GM23338 (cell line): ENCODE data around the gene COG2. TPM values are rescaled to one million over a fixed set of nuclear protein-coding genes. Genes with fewer than 3 reads are reported as not detected.

Experiments
- ATAC-seq: fragments of 200-7000 bp; cut with Tn5 transposase; 3 replicates; pipeline ENCODE4 v1.9.1; 2020
- DNase-seq: peaks from one replicate; pipeline ENCODE4 v3.0.0-alpha.2; 2015; ENCODE audit warnings: low spot score
- H2AFZ ChIP-seq: fragments of 200-600 bp; sonication (generic); 2 replicates; pipeline ENCODE4 v1.8.0; 2016; ENCODE audit warnings: antibody characterized with exemption, mild to moderate bottlenecking, moderate library complexity
- H3F3A ChIP-seq: fragments of 200-600 bp; sonication (generic); replicated peaks from 2 replicates; pipeline ENCODE4 v1.8.0; 2017; ENCODE audit warnings: antibody characterized with exemption, mixed run types, low read depth
- H3K27ac ChIP-seq: fragments of 200-600 bp; sonication (generic); 2 replicates; pipeline ENCODE4 v1.6.1; 2016; ENCODE audit warnings: low read depth
- H3K27me3 ChIP-seq: fragments of 200-600 bp; sonication (generic); 2 replicates; pipeline ENCODE4 v1.8.0; 2016; ENCODE audit warnings: mild to moderate bottlenecking, mixed run types, moderate library complexity; ENCODE audit not compliant: insufficient read depth
- H3K36me3 ChIP-seq: fragments of 200-600 bp; sonication (generic); 2 replicates; pipeline ENCODE4 v1.8.0; 2016; ENCODE audit warnings: mild to moderate bottlenecking; ENCODE audit not compliant: insufficient read depth
- H3K4me1 ChIP-seq: fragments of 200-600 bp; sonication (generic); 2 replicates; pipeline ENCODE4 v1.8.0; 2016; ENCODE audit warnings: mild to moderate bottlenecking, moderate library complexity; ENCODE audit not compliant: insufficient read depth
- H3K4me2 ChIP-seq: fragments of 200-600 bp; sonication (generic); 2 replicates; pipeline ENCODE4 v1.7.1; 2017; ENCODE audit warnings: mixed run types
- H3K4me3 ChIP-seq: fragments of 200-600 bp; sonication (generic); 2 replicates; pipeline ENCODE4 v1.6.1; 2016; ENCODE audit warnings: mixed run types
- H3K79me2 ChIP-seq: fragments of 200-600 bp; sonication (generic); replicated peaks from 2 replicates; pipeline ENCODE4 v1.8.0; 2017; ENCODE audit warnings: mild to moderate bottlenecking; ENCODE audit not compliant: insufficient read depth
- H3K9me2 ChIP-seq: fragments of 200-600 bp; sonication (generic); 2 replicates; pipeline ENCODE4 v1.8.0; 2017; ENCODE audit not compliant: insufficient read depth
- H4K20me1 ChIP-seq: fragments of 200-600 bp; sonication (generic); replicated peaks from 2 replicates; pipeline ENCODE4 v1.8.0; 2017; ENCODE audit warnings: mild to moderate bottlenecking; ENCODE audit not compliant: insufficient read depth
- H3K27ac Mint-ChIP-seq: 2 replicates; pipeline ENCODE4 v1.8.0; 2020; ENCODE audit warnings: inconsistent platforms, mild to moderate bottlenecking, moderate library complexity, mixed read lengths
- H3K27me3 Mint-ChIP-seq: 3 replicates; pipeline ENCODE4 v1.8.0; 2022; ENCODE audit warnings: low read depth, mild to moderate bottlenecking, moderate library complexity, mixed read lengths, inconsistent platforms; ENCODE audit not compliant: insufficient read depth, poor library complexity
- H3K36me3 Mint-ChIP-seq: 3 replicates; pipeline ENCODE4 v1.8.0; 2021; ENCODE audit warnings: low read depth, mild to moderate bottlenecking, inconsistent platforms, moderate library complexity, mixed read lengths
- H3K4me1 Mint-ChIP-seq: 3 replicates; pipeline ENCODE4 v1.8.0; 2020; ENCODE audit warnings: mild to moderate bottlenecking, inconsistent platforms, mixed read lengths
- H3K4me3 Mint-ChIP-seq: 3 replicates; pipeline ENCODE4 v1.8.0; 2021; ENCODE audit warnings: moderate library complexity, mild to moderate bottlenecking, inconsistent platforms, mixed read lengths
- H3K9me3 Mint-ChIP-seq: 3 replicates; pipeline ENCODE4 v1.8.0; 2020; ENCODE audit warnings: moderate library complexity, mild to moderate bottlenecking, inconsistent platforms, mixed read lengths
- CREB1 ChIP-seq: fragments of 250-450 bp; sonication (Bioruptor Pico); IDR thresholded peaks from 2 replicates; pipeline ENCODE4 v1.5.0; 2020; ENCODE audit warnings: low read depth, mild to moderate bottlenecking, moderate library complexity
- NANOG ChIP-seq: IDR thresholded peaks from 2 replicates; pipeline ENCODE4 v1.6.1; 2016; ENCODE audit warnings: antibody characterized with exemption, borderline replicate concordance
- ZNF331 ChIP-seq: fragments of 250-450 bp; sonication (Bioruptor Pico); IDR thresholded peaks from 2 replicates; pipeline ENCODE4 v1.5.0; 2020; ENCODE audit warnings: low read depth, mild to moderate bottlenecking, moderate library complexity
- polyA plus RNA-seq: library from polyadenylated mRNA; unstranded; fragments of >200 nt; fragmentation: Nextera tagmentation; extraction: Ambion mirVana; gene quantifications from 2 replicates; pipeline ENCODE4 v1.2.1, GENCODE V29; 2016
- total RNA-seq: library from RNA; depleted of rRNA; stranded (reverse); fragments of >200 nt; shearing (Covaris generic); gene quantifications from 2 replicates; pipeline ENCODE4 v1.2.3, GENCODE V29; 2014
- TF ChIP-seq, protein P1 (sequence below): fragments of 250-450 bp; sonication (Bioruptor Pico); IDR thresholded peaks from 2 replicates; pipeline ENCODE4 v1.5.0; 2020; ENCODE audit warnings: mild to moderate bottlenecking, moderate library complexity
- TF ChIP-seq, protein P2 (sequence below), 2 experiments: fragments of 200-600 bp in 1 of 2; sonication (generic) in 1 of 2; conservative IDR thresholded peaks; 2 replicates each; pipeline versions ENCODE4 v1.5.1 to v1.6.1; 2016 to 2017; ENCODE audit warnings: antibody characterized with exemption in 2 of 2, low read depth in 2 of 2, mild to moderate bottlenecking in 2 of 2, moderate library complexity in 1 of 2
- TF ChIP-seq, protein P3 (sequence below): IDR thresholded peaks from one replicate; pipeline ENCODE4 v1.6.1; 2018; ENCODE audit warnings: antibody characterized with exemption; ENCODE audit not compliant: unreplicated experiment

Gene COG2
- total and polyA plus RNA-seq, 2 experiments from 2014 or later: 35.8 to 38.5 TPM

DNA sequence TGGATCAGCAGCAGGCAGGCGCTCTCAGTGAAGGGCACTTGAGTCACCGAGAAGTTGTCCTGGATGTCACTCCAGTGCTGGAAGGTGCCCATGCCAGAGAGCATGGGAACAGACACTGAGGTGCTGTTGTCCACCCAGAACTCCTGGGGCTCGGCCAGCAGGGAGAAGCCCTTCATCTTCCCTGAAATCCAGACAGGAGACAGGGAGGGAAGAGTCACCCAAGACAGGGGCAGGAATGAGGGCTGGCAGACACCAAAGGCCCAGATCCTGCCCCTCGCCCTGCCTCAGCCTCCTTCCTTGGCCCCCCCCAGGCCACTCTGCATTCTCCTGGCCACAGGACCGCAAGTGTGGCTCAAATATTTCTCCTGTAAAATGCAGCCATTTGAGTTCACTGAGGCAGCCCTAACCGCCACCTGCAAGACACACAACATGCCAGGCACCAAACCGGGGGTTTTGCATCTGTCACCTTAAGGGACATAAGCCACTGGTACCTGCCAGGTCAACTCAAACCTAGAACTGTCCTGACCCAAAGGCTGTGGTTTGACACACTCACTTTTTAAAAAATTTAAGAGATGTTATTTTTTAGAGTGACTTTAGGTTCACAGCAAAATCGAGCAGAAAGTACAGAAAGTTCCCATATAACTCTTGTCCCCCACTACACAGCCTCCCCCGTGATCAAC lies 63.9 kb downstream of the COG2 start (continued):
- TF ChIP-seq, protein P1, sequence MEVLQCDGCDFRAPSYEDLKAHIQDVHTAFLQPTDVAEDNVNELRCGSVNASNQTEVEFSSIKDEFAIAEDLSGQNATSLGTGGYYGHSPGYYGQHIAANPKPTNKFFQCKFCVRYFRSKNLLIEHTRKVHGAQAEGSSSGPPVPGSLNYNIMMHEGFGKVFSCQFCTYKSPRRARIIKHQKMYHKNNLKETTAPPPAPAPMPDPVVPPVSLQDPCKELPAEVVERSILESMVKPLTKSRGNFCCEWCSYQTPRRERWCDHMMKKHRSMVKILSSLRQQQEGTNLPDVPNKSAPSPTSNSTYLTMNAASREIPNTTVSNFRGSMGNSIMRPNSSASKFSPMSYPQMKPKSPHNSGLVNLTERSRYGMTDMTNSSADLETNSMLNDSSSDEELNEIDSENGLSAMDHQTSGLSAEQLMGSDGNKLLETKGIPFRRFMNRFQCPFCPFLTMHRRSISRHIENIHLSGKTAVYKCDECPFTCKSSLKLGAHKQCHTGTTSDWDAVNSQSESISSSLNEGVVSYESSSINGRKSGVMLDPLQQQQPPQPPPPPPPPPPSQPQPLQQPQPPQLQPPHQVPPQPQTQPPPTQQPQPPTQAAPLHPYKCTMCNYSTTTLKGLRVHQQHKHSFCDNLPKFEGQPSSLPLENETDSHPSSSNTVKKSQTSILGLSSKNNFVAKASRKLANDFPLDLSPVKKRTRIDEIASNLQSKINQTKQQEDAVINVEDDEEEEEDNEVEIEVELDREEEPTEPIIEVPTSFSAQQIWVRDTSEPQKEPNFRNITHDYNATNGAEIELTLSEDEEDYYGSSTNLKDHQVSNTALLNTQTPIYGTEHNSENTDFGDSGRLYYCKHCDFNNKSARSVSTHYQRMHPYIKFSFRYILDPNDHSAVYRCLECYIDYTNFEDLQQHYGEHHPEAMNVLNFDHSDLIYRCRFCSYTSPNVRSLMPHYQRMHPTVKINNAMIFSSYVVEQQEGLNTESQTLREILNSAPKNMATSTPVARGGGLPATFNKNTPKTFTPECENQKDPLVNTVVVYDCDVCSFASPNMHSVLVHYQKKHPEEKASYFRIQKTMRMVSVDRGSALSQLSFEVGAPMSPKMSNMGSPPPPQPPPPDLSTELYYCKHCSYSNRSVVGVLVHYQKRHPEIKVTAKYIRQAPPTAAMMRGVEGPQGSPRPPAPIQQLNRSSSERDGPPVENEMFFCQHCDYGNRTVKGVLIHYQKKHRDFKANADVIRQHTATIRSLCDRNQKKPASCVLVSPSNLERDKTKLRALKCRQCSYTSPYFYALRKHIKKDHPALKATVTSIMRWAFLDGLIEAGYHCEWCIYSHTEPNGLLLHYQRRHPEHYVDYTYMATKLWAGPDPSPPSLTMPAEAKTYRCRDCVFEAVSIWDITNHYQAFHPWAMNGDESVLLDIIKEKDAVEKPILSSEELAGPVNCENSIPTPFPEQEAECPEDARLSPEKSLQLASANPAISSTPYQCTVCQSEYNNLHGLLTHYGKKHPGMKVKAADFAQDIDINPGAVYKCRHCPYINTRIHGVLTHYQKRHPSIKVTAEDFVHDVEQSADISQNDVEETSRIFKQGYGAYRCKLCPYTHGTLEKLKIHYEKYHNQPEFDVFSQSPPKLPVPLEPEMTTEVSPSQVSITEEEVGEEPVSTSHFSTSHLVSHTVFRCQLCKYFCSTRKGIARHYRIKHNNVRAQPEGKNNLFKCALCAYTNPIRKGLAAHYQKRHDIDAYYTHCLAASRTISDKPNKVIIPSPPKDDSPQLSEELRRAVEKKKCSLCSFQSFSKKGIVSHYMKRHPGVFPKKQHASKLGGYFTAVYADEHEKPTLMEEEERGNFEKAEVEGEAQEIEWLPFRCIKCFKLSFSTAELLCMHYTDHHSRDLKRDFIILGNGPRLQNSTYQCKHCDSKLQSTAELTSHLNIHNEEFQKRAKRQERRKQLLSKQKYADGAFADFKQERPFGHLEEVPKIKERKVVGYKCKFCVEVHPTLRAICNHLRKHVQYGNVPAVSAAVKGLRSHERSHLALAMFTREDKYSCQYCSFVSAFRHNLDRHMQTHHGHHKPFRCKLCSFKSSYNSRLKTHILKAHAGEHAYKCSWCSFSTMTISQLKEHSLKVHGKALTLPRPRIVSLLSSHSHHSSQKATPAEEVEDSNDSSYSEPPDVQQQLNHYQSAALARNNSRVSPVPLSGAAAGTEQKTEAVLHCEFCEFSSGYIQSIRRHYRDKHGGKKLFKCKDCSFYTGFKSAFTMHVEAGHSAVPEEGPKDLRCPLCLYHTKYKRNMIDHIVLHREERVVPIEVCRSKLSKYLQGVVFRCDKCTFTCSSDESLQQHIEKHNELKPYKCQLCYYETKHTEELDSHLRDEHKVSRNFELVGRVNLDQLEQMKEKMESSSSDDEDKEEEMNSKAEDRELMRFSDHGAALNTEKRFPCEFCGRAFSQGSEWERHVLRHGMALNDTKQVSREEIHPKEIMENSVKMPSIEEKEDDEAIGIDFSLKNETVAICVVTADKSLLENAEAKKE (CRISPR knock-in tag): no peak
- TF ChIP-seq NANOG: no peak

DNA sequence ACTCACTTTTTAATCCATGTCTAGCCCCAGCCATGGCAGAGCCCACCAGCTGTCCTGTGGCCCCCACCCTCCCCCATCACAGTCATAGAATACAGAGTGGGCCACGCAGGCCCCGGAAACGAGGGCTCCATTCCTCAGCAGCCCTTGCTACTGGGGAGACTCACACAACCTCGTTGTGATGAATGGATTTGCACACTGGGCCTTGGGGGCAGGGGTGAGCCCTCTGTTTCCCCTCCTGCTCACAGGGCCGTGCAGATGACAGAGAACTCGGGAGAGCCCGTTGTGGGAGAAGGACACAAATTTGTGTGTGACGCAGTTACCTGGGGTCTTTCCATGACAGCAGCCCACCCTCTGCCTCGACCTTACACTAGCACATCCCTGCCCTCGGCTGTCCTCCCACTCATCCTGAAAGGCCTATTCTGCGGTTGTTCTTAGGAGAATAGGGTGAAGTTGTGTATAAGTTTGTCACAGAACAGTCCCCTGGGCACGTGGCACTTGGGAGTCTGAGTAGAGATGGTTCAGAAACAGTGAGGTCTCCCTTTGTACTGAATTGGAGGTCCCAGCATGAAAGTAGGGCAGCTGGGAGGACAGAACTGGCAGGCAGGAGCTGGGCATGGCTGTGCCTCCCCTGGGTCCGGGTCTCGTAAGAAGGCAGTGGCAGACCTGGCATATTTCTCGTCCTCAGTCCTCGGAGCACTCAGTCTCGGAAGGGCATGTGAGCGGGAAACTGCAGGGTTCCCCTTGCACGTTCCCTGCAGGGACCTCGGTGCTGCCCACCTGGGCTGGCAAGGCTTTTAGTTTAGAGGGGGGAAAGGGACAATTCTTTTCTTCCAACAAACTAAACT lies 64.8 kb downstream of the COG2 start:
- Histone ChIP-seq H3K4me3 (no peak overlapping the region), H3K27me3 (no peaks in the 10 kb centered on the region), H3K4me1 (no peaks in the 10 kb centered on the region), H3K79me2 (no peaks in the 10 kb centered on the region), H3K27ac (no peak overlapping the region), H4K20me1 (no peaks in the 10 kb centered on the region), H2AFZ (no peak overlapping the region), H3K9me2 (no peaks in the 10 kb centered on the region), H3K36me3 (no peaks in the 10 kb centered on the region), H3F3A (no peaks in the 10 kb centered on the region), H3K4me2 (no peak overlapping the region)
- H3K4me3 Mint-ChIP-seq: no peak overlapping the region
- H3K4me1 Mint-ChIP-seq: peaks cover 7% of the 10 kb centered on the region
- ATAC-seq (no peak), DNase-seq (no peak)
- H3K27ac Mint-ChIP-seq: no peak overlapping the region
- H3K36me3 Mint-ChIP-seq: no peaks in the 10 kb centered on the region
- H3K9me3 Mint-ChIP-seq: no peaks in the 10 kb centered on the region
- peaks cover 10% of the 10 kb centered on the region for H3K27me3 Mint-ChIP-seq
- no peak for TF ChIP-seq ZNF331 (CRISPR knock-in tag)
- TF ChIP-seq, protein P2, sequence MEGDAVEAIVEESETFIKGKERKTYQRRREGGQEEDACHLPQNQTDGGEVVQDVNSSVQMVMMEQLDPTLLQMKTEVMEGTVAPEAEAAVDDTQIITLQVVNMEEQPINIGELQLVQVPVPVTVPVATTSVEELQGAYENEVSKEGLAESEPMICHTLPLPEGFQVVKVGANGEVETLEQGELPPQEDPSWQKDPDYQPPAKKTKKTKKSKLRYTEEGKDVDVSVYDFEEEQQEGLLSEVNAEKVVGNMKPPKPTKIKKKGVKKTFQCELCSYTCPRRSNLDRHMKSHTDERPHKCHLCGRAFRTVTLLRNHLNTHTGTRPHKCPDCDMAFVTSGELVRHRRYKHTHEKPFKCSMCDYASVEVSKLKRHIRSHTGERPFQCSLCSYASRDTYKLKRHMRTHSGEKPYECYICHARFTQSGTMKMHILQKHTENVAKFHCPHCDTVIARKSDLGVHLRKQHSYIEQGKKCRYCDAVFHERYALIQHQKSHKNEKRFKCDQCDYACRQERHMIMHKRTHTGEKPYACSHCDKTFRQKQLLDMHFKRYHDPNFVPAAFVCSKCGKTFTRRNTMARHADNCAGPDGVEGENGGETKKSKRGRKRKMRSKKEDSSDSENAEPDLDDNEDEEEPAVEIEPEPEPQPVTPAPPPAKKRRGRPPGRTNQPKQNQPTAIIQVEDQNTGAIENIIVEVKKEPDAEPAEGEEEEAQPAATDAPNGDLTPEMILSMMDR (conservative IDR thresholded peaks at IDR 0.05; ENCODE audit: low read depth in 2 of 2): no peak
- no peak for TF ChIP-seq NANOG
- TF ChIP-seq, protein P3, sequence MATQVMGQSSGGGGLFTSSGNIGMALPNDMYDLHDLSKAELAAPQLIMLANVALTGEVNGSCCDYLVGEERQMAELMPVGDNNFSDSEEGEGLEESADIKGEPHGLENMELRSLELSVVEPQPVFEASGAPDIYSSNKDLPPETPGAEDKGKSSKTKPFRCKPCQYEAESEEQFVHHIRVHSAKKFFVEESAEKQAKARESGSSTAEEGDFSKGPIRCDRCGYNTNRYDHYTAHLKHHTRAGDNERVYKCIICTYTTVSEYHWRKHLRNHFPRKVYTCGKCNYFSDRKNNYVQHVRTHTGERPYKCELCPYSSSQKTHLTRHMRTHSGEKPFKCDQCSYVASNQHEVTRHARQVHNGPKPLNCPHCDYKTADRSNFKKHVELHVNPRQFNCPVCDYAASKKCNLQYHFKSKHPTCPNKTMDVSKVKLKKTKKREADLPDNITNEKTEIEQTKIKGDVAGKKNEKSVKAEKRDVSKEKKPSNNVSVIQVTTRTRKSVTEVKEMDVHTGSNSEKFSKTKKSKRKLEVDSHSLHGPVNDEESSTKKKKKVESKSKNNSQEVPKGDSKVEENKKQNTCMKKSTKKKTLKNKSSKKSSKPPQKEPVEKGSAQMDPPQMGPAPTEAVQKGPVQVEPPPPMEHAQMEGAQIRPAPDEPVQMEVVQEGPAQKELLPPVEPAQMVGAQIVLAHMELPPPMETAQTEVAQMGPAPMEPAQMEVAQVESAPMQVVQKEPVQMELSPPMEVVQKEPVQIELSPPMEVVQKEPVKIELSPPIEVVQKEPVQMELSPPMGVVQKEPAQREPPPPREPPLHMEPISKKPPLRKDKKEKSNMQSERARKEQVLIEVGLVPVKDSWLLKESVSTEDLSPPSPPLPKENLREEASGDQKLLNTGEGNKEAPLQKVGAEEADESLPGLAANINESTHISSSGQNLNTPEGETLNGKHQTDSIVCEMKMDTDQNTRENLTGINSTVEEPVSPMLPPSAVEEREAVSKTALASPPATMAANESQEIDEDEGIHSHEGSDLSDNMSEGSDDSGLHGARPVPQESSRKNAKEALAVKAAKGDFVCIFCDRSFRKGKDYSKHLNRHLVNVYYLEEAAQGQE: no peak
- no peak for TF ChIP-seq CREB1
